Gastroesophageal sphincter (tissue), 4 donors: ENCODE measurements around the gene LRP10. TPM values are rescaled to one million over a fixed set of nuclear protein-coding genes. Genes with fewer than 3 reads are reported as not detected.
"Not testable (repeated sequence)": the region's sequence is repeated elsewhere in the genome, so short reads cannot be mapped to it uniquely, and the experiment has no call there.

ENCODE experiments used
- ATAC-seq: fragments of 150-250 bp; one replicate; pipeline ENCODE4 v1.9.1; 2016; ENCODE audit warnings: mild to moderate bottlenecking, moderate library complexity
- H3K27ac ChIP-seq, 4 donors: fragments of 200-600 bp; sonication (generic) in 3 of 4; 1 replicate in 3 of 4; 2 replicates in 1 of 4; pipeline ENCODE4 v1.5.1; 2016 to 2019
- H3K27me3 ChIP-seq: fragments of 200-600 bp; sonication (generic); one replicate; pipeline ENCODE4 v1.5.1; 2019
- H3K36me3 ChIP-seq, 2 donors: fragments of 200-600 bp; sonication (generic); one replicate each; pipeline ENCODE4 v1.5.1; 2019; ENCODE audit warnings: control low read depth in 1 of 2
- H3K4me1 ChIP-seq, 3 donors: fragments of 200-600 bp; sonication (generic); 1 replicate in 2 of 3; 2 replicates in 1 of 3; pipeline ENCODE4 v1.5.1; 2016 to 2019; ENCODE audit warnings: control low read depth in 2 of 3
- H3K4me3 ChIP-seq, 2 donors: fragments of 200-600 bp; sonication (generic); one replicate each; pipeline ENCODE4 v1.5.1; 2019; ENCODE audit warnings: mild to moderate bottlenecking in 1 of 2, moderate library complexity in 1 of 2
- H3K9me3 ChIP-seq, 3 donors: fragments of 200-600 bp; sonication (generic); one replicate each; pipeline ENCODE4 v1.5.1; 2017 to 2019; ENCODE audit warnings: control low read depth in 2 of 3
- EP300 ChIP-seq: sonication (generic); formaldehyde crosslinking; IDR thresholded peaks from one replicate; pipeline ENCODE4 v1.6.1; 2017; ENCODE audit warnings: antibody characterized with exemption, mild to moderate bottlenecking
- POLR2A ChIP-seq, 2 donors: fragments of 450-650 bp; IDR thresholded peaks; one replicate each; pipeline ENCODE4 v1.6.1; 2017; ENCODE audit warnings: antibody characterized with exemption in 2 of 2, mild to moderate bottlenecking in 2 of 2, moderate library complexity in 1 of 2
- POLR2AphosphoS5 ChIP-seq: sonication (generic); formaldehyde crosslinking; IDR thresholded peaks from one replicate; pipeline ENCODE4 v1.6.1; 2017; ENCODE audit warnings: antibody characterized with exemption
- WGBS, 2 donors: methylation state at CpG; one replicate each; pipeline ENCODE4 v1.1.5; 2018; ENCODE audit warnings: low coverage in 1 of 2; 5-methylcytosine and 5-hydroxymethylcytosine counted together
- total RNA-seq, 4 donors: library from RNA; depleted of rRNA; stranded (reverse); fragments of >200 nt; gene quantifications; one replicate each; pipeline ENCODE4 v1.1.0, GENCODE V29; 2016
- TF ChIP-seq, protein P1 (sequence below), 4 experiments: fragments of 200-600 bp in 2 of 4; fragments of 450-650 bp in 2 of 4; sonication (generic) in 1 of 4; IDR thresholded peaks; one replicate each; pipeline ENCODE4 v1.5.1; 2017 to 2019; ENCODE audit warnings: antibody characterized with exemption in 4 of 4, mild to moderate bottlenecking in 2 of 4, moderate library complexity in 2 of 4

LRP10 gene
- total RNA-seq, 4 donors from 2014 or later: 123 to 257 (median 163) TPM

DNA sequence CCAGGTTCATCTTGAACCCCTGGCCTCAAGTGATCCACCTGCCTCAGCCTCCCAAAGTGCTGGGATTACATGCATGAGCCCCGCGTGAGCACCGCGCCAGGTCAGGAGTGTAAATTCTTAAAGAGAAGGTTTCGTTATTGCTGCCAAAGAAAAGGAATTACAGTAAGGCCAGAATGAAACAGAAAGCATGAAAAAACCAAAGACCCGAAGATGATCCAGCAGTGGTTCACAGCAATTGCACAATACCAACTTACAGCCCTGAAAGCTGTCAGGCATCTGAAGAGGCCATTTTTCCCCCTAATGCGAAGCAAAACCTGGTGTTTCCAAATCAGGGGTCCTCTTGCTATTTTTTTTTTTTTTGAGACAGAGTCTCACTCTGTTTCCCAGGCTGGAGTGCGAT, 37.1 kb downstream of the LRP10 start:
- 79 to 80% methylated on average over 6 to 7 of the region's 8 CpGs for WGBS, 2 donors
- no peak overlapping the region for H3K27ac ChIP-seq
- TF ChIP-seq EP300: no peak
- no peak for ATAC-seq
- H3K4me1 ChIP-seq: peaks cover 0 to 45% (median 0%) of the 10 kb centered on the region in 3 donors
- no peaks in the 10 kb centered on the region for H3K9me3 ChIP-seq
- no peak overlapping the region for H3K4me3 ChIP-seq
- H3K36me3 ChIP-seq: peaks cover 10 to 79% of the 10 kb centered on the region in 2 donors
- no peaks in the 10 kb centered on the region for H3K27me3 ChIP-seq

DNA sequence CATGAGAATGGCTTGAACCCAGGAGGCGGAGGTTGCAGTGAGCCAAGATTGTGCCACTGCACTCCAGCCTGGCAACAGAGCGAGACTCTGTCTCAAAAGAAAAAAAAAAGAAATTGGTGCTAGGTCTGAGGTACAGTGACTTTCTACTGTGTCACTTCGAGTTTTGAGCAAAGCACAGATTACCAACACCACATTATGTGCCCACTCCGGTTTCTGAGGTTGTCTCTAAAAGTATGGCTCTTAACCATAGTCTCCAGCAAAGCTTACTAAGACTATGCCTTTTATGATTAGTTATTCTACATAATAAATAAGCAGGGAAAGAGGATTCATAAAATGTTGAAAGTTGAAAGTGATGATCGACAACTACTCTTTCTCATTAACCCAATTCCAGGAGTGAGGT, 39.4 kb downstream of the LRP10 start:
- Histone ChIP-seq H3K36me3 (peaks cover 3 to 57% of the 10 kb centered on the region in 2 donors), H3K27me3 (no peaks in the 10 kb centered on the region), H3K27ac (no peak overlapping the region), H3K9me3 (no peaks in the 10 kb centered on the region), H3K4me3 (no peak overlapping the region), H3K4me1 (peaks cover 0 to 62% (median 0%) of the 10 kb centered on the region in 3 donors)
- 81 to 86% methylated on average over 3 of the region's 5 CpGs for WGBS, 2 donors
- no peak for ATAC-seq
- no peak for TF ChIP-seq POLR2AphosphoS5
- no peak for TF ChIP-seq POLR2A (IDR thresholded peaks at IDR 0.05)
- TF ChIP-seq, protein P1, sequence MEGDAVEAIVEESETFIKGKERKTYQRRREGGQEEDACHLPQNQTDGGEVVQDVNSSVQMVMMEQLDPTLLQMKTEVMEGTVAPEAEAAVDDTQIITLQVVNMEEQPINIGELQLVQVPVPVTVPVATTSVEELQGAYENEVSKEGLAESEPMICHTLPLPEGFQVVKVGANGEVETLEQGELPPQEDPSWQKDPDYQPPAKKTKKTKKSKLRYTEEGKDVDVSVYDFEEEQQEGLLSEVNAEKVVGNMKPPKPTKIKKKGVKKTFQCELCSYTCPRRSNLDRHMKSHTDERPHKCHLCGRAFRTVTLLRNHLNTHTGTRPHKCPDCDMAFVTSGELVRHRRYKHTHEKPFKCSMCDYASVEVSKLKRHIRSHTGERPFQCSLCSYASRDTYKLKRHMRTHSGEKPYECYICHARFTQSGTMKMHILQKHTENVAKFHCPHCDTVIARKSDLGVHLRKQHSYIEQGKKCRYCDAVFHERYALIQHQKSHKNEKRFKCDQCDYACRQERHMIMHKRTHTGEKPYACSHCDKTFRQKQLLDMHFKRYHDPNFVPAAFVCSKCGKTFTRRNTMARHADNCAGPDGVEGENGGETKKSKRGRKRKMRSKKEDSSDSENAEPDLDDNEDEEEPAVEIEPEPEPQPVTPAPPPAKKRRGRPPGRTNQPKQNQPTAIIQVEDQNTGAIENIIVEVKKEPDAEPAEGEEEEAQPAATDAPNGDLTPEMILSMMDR (IDR thresholded peaks at IDR 0.05): no peak
- no peak for TF ChIP-seq EP300

DNA sequence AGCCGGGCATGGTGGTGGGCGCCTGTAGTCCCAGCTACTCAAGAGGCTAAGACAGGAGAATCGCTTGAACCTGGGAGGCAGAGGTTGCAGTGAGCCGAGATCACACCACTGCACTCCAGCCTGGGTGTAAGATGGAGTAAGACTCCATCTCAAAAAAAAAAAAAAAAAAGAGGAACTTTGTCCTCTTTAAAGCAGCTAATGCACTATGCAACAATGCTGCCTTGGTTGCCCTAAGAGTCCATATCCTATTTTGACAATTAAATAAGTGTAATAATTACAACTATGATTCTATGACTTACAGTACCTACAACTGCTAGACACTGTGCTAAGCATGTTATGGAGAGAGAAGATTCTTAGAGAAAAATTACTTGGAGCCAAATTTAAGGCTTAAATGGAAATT, 43.3 kb downstream of the LRP10 start:
- not testable (repeated sequence) for H3K27ac ChIP-seq, H3K27me3 ChIP-seq, ATAC-seq, H3K9me3 ChIP-seq, H3K4me3 ChIP-seq
- Histone ChIP-seq H3K4me1 (peaks cover 0 to 72% (median 17%) of the 10 kb centered on the region in 3 donors), H3K36me3 (peaks cover 0 to 21% of the 10 kb centered on the region in 2 donors)
- WGBS, 2 donors: 20 to 80% methylated on average over 1 to 2 of the region's 4 CpGs

DNA sequence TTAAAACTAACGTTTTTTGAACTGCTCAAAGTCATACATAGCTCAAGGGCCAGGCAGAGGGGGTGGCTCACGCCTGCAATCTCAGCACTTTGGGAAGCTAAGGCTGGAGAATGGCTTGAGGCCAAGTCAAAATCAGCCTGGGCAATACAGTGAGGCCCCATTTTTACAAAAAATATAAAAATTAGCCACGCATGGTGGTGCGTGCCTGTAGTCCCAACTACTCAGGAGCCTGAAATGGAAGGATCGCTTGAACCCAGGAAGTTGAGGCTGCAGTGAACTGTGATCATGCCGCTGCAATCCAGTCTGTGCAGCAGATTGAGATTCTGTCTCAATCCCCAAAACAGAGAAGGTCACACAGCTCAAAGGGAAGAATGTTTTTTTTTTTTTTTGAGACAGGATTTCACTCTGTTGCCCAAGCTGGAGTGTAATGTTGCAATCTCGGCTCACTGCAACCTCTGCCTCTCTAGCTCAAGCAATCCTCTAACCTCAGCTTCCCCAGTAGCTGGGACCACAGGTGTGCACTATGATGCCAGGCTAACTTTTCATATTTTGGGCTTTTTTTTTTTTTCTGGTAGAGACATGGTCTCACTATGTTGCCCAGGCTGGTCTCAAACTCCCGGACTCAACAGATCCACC, 44.5 kb downstream of the LRP10 start:
- peaks cover 0 to 22% of the 10 kb centered on the region in 2 donors for H3K36me3 ChIP-seq
- H3K4me3 ChIP-seq: no peak overlapping the region
- WGBS, 2 donors: 58 to 66% methylated on average over 3 to 5 of the region's 8 CpGs
- no peaks in the 10 kb centered on the region for H3K9me3 ChIP-seq
- H3K27ac ChIP-seq: peak overlapping the region in 1 of 4 donors; percentile 89
- ATAC-seq: no peak
- peaks cover 0 to 66% (median 17%) of the 10 kb centered on the region in 3 donors for H3K4me1 ChIP-seq
- TF ChIP-seq POLR2AphosphoS5 (no peak), POLR2A (IDR thresholded peaks at IDR 0.05) (no peak), EP300 (no peak)
- TF ChIP-seq, protein P1 (IDR thresholded peaks at IDR 0.05): no peak
- no peaks in the 10 kb centered on the region for H3K27me3 ChIP-seq

DNA sequence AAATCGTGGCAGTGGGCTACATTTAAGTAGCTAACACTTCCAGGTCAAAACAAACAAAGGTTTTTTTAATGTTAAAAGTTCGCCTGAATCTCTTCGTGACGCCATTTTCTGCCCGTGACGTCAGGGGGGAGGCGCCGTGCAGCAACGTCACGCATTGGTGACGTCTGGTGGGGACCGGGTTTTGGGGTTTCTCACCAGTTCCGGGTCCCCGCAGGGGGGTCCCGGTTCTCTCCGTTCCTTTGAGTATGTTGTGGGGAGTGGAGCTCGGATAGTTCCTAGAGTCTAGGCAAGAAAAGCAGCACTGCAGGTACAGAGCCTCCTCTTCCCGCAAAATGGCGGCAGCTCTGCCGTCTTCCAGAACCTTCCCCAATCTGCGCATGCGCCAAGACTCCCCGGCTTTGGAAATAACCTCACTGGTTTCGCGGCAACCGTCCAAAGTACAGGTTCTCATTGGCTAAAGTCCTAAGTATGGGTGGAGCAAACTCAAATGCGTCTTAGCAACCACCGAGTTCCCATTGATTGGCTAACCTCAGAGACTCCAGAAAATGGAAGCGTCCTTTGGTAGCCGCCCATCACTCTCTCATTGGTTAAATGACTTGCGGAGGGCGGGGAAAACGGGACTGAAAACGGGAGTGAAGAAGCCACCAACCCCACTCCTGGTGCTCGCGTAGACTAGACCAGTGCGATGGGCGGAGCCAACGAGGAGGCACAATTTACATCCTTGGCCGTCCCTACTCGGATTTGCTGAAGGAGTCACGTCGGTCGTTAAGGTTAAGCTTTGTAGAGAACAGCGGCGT, 47.5 kb downstream of the LRP10 start, which contains the start of gene RBM23:
RBM23 (minus strand) TSS at position 346 of the 797 bp plus-strand sequence.
- peak; percentile 98 for ATAC-seq
- peaks cover 0 to 42% of the 10 kb centered on the region in 2 donors for H3K36me3 ChIP-seq
- H3K4me1 ChIP-seq: peaks cover 0 to 45% (median 17%) of the 10 kb centered on the region in 3 donors
- H3K9me3 ChIP-seq: no peaks in the 10 kb centered on the region
- TF ChIP-seq POLR2A (IDR thresholded peaks at IDR 0.05): peak; percentile 87 to 91
- TF ChIP-seq POLR2AphosphoS5: peak; percentile 89
- TF ChIP-seq, protein P1 (IDR thresholded peaks at IDR 0.05): peak in 1 of 4 experiments; percentile 24
- TF ChIP-seq EP300: no peak
- H3K27ac ChIP-seq: peak within 1 kb of the TSS; percentile 89 to 97 (median 90)
- no peaks in the 10 kb centered on the region for H3K27me3 ChIP-seq
- H3K4me3 ChIP-seq: peak within 1 kb of the TSS; percentile 55
- 0% methylated on average over 14 to 16 of the region's 46 CpGs for whole genome bisulfite sequencing, 2 donors
